ENCODE results near the gene VN1R5. TPM values are rescaled to one million over a fixed set of nuclear protein-coding genes. Genes with fewer than 3 reads are reported as not detected.
"Not testable (repeated sequence)": the region's sequence is repeated elsewhere in the genome, so short reads cannot be mapped to it uniquely, and the experiment has no call there.

VN1R5 gene
- not detected in 2 replicates for total RNA-seq (2014; rRNA removed; shearing (Covaris generic))
- not detected in 2 replicates for polyA plus RNA-seq (2014; cell fraction: nucleus; rRNA removed)

GRCh38 chr1:247255772-247256171 is at the start of gene VN1R5:
TSS of gene VN1R5 (plus strand) at chr1:247256072.
- not testable (repeated sequence) for DNase-seq (ENCODE audit: extremely low read depth, low read depth)

GRCh38 chr1:247209396-247209795 is 46.5 kb upstream of the VN1R5 start:
- no peak for DNase-seq (ENCODE audit: extremely low read depth, low read depth)

GRCh38 chr1:247210062-247210375 is 45.9 kb upstream of the VN1R5 start:
- DNase-seq (ENCODE audit: extremely low read depth, low read depth), result no peak

- DNase-seq (ENCODE audit: extremely low read depth, low read depth), result peak; percentile 98
Measured at GRCh38 chr1:247210376-247211117, 45.3 kb upstream of the VN1R5 start.

GRCh38 chr1:247211339-247211738 is 44.5 kb upstream of the VN1R5 start:
- no peak for DNase-seq (ENCODE audit: extremely low read depth, low read depth)

GRCh38 chr1:247212012-247212411 is 43.9 kb upstream of the VN1R5 start:
- no peak for DNase-seq (ENCODE audit: extremely low read depth, low read depth)

- no peak for DNase-seq (ENCODE audit: extremely low read depth, low read depth)
Measured at GRCh38 chr1:247212627-247213617, 43.0 kb upstream of the VN1R5 start.

GRCh38 chr1:247216261-247216660 is 39.6 kb upstream of the VN1R5 start:
- DNase-seq (ENCODE audit: extremely low read depth, low read depth), result no peak

- DNase-seq (ENCODE audit: extremely low read depth, low read depth), result no peak
Measured at GRCh38 chr1:247218121-247218651, 37.7 kb upstream of the VN1R5 start.

GRCh38 chr1:247220280-247220679 is 35.6 kb upstream of the VN1R5 start:
- DNase-seq (ENCODE audit: extremely low read depth, low read depth), result not testable (repeated sequence)

- DNase-seq (ENCODE audit: extremely low read depth, low read depth), result no peak
Measured at GRCh38 chr1:247222840-247223239, 33.0 kb upstream of the VN1R5 start.

GRCh38 chr1:247224822-247225221 is 31.1 kb upstream of the VN1R5 start:
- DNase-seq (ENCODE audit: extremely low read depth, low read depth), result no peak

GRCh38 chr1:247228133-247228532 is 27.7 kb upstream of the VN1R5 start:
- peak; percentile 20 for DNase-seq (ENCODE audit: extremely low read depth, low read depth)

- no peak for DNase-seq (ENCODE audit: extremely low read depth, low read depth)
Measured at GRCh38 chr1:247241691-247242090, 14.2 kb upstream of the VN1R5 start.

GRCh38 chr1:247243524-247244137 is 12.2 kb upstream of the VN1R5 start:
- DNase-seq (ENCODE audit: extremely low read depth, low read depth), result no peak

- no peak for DNase-seq (ENCODE audit: extremely low read depth, low read depth)
Measured at GRCh38 chr1:247246325-247247115, 9.4 kb upstream of the VN1R5 start.

- DNase-seq (ENCODE audit: extremely low read depth, low read depth), result no peak
Measured at GRCh38 chr1:247247568-247247967, 8.3 kb upstream of the VN1R5 start.

GRCh38 chr1:247266053-247266452 is 10.2 kb downstream of the VN1R5 start:
- no peak for DNase-seq (ENCODE audit: extremely low read depth, low read depth)

- DNase-seq (ENCODE audit: extremely low read depth, low read depth), result no peak
Measured at GRCh38 chr1:247268390-247269045, 12.6 kb downstream of the VN1R5 start.

GRCh38 chr1:247269133-247269532 is 13.3 kb downstream of the VN1R5 start:
- no peak for DNase-seq (ENCODE audit: extremely low read depth, low read depth)

Data from NCI-H460 (cell line).